AML-193 (cell line): ENCODE measurements around the gene GSTM2.

Experiments used
- DNase-seq, 2 experiments: peaks; one replicate each; lab custom pipeline; 2025; lab: John Stamatoyannopoulos, UW

Gene GSTM2

DNA sequence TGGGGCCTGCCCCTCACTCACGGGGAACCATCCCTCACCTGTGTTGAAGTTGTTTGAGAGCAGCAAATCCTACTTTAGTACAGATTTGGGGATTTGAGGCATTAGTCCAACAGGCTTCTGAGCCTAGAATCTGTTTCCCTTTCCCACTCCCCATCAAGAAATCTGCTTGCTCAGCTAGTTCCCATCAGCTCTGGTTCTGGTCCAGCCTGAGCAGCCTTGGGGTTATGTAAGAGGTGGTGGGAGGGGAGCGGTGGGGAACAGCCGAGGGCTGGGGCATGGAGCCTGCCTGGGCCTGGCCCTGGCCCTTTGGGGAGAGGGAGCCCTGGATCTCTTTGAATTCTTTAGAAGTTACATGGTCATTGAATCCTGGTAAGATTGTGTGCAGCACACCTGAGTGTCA is 48.3 kb downstream of the GSTM2 start:
- no peak for DNase-seq

DNA sequence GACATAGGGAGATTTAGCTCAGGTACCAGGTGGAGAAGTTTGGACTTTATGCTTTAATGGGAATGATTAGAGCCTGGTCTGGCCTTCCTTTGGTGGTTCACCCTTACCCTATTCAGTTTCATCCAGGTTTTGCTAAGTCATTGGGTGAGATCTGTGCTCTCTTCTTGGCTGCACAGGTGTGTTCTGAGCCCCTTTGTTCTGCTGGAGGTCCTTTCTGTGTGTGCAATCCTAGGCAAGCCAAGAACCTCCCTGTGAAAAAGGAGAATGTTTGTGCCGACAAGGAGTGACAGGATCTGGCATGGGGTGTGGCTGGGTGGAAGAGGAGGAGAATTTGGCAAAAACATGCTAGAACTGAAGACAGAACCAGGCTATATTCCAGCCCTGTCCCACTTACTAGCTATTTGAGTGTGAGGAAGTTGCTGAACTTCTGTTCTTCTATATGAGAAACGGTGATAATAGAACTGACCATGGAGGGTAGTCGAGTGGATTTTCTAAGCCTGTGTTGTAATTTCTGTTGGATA is 48.8 kb downstream of the GSTM2 start:
- DNase-seq: no peak

DNA sequence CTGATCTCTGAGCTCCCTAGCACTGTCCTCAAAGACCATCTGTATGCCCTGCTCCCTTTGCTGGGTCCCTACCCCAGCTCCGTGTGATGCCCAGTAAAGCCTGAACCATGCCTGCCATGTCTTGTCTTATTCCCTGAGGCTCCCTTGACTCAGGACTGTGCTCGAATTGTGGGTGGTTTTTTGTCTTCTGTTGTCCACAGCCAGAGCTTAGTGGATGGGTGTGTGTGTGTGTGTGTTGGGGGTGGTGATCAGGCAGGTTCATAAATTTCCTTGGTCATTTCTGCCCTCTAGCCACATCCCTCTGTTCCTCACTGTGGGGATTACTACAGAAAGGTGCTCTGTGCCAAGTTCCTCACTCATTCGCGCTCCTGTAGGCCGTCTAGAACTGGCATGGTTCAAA is 49.9 kb downstream of the GSTM2 start:
- no peak for DNase-seq

DNA sequence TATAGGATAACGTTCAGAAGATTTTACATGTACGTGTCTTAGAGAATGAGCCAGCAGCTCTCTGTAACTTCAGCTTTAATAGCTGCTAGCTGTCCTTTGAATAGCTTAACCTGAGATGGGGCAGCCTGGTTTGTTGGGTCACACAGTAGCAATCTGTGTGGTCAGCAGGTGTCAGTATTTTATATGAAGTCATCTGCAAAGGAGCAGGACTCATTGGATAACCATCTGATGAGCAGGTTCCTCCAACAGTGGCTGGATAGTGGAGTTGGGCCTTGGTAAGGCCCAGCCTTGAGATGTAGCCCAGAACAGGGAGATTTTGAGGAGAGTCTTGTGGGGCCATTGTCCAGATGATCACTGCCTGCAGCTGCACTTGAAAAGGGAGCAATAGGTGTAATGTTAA is 50.6 kb downstream of the GSTM2 start:
- no peak for DNase-seq

DNA sequence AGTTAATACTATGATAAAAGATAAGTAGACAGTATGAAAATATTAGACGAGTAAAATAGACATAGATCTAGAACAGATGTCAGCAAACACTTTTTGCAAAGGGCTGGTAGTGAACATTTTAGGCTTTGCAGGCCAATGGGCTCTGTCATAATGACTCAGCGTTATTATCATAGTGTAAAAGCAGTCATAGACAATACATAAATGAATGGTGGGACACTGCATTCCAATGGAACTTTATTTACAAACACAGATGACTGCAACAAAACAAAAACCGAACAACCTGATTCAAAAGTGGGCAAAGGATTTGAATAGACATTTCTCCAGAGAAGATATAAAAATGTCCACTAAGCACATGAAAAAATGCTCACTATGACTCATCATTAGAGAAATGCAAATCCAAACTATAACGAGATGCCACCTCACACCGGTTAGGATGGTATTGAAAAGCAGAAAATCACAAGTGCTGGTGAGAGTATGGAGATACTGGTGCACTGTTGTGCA is 51.5 kb downstream of the GSTM2 start:
- DNase-seq: no peak

DNA sequence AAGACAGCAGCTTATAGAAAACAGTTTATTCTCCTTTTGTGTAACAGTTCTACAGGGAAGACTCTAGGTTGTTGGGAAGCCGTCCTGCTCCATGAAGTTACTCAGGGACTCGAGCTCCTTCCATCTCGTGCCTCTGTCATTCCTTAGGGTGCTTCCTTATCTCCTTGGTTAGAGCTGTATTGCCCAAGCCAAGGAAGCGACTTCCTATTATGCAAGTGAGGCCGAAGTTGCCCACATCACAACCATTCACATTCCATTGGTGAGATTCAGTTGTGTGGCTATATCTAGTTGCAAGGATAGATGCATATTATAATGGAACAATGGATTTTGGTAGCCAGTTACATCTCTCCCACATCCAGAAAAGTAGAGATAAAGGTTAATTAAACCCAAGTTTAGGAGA is 53.2 kb downstream of the GSTM2 start:
- DNase-seq: no peak

DNA sequence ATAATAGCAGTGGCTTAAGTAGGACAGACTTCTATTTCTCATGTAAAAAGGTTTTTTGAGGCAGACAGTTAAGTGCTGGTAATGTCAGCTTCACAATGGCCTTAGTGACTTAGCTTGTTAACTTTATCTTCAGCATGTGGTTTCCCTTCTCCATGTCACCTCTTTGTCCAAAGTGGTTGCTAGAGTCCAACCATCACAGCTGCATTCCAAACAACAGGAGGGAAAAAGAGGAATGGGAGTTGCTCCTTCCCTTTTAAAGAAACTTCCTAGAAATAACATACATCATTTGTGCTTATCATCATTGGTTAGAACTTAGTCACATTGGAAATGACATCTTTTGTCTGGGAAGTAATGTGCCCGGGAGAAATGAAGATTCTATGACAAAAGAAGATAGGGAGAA is 54.1 kb downstream of the GSTM2 start:
- DNase-seq: no peak

DNA sequence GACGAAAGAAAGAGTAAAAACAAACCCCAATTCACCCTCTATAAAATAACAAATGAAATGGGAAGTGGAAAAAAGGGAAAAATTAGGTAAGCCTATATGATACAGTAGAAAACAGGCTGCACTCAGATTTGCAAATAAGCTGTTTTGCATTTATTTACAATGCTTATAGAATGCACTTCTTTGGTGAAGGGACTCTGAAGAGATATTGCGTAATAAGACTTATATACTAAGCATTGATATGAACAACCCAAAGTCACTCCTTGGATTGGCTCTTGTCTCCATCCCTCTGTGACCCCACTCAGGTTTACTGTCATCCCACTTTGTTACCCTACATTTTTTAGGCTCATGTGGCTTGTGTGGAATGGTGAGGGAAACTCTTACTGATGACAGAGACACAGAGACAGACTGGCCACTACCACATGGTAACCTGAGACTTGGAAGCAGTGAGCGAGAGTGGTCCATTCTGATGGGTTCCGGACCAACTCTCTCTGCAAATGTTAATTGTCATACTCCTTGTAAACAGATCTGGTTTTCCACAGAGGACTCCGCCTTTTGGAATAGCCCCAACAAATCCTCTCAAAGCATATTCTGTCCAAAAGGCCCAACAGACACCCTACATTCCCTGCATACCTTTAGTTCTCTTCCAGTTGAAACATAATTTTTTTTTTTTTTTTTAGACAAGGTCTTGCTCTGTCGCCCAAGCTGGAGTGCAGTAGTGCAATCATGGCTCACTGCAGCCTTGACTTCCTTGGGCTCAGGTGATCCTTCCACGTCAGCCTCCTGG is 55.2 kb downstream of the GSTM2 start:
- DNase-seq: no peak
